Measurements from ENCODE around the gene ZNF200. TPM values are rescaled to one million over a fixed set of nuclear protein-coding genes. Genes with fewer than 3 reads are reported as not detected.
"Not testable (repeated sequence)": the region's sequence is repeated elsewhere in the genome, so short reads cannot be mapped to it uniquely, and the experiment has no call there.

The ZNF200 gene
- total RNA-seq, 1 experiment from 2014 or later = 11.3 TPM

GRCh38 chr16:3202903-3203539 lies 31.9 kb downstream of the ZNF200 start:
- intact Hi-C loops (cut with micrococcal nuclease; ENCODE audit: unreplicated experiment) = no loop called here
- H3K4me1 ChIP-seq = no peaks in the 10 kb centered on the region
- Mint-ChIP-seq H3K9me3 (ENCODE audit: unreplicated experiment) (no peaks in the 10 kb centered on the region), H3K27ac (ENCODE audit: unreplicated experiment) (no peak overlapping the region), H3K4me1 (ENCODE audit: low read depth, unreplicated experiment) (no peaks in the 10 kb centered on the region), H3K36me3 (ENCODE audit: insufficient read depth, unreplicated experiment) (no peaks in the 10 kb centered on the region), H3K27me3 (ENCODE audit: insufficient read depth, unreplicated experiment) (no peaks in the 10 kb centered on the region), H3K4me3 (ENCODE audit: unreplicated experiment) (no peak overlapping the region)
- CTCF ChIA-PET = no interaction called here
- TF ChIP-seq, protein P1, sequence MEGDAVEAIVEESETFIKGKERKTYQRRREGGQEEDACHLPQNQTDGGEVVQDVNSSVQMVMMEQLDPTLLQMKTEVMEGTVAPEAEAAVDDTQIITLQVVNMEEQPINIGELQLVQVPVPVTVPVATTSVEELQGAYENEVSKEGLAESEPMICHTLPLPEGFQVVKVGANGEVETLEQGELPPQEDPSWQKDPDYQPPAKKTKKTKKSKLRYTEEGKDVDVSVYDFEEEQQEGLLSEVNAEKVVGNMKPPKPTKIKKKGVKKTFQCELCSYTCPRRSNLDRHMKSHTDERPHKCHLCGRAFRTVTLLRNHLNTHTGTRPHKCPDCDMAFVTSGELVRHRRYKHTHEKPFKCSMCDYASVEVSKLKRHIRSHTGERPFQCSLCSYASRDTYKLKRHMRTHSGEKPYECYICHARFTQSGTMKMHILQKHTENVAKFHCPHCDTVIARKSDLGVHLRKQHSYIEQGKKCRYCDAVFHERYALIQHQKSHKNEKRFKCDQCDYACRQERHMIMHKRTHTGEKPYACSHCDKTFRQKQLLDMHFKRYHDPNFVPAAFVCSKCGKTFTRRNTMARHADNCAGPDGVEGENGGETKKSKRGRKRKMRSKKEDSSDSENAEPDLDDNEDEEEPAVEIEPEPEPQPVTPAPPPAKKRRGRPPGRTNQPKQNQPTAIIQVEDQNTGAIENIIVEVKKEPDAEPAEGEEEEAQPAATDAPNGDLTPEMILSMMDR (IDR thresholded peaks at IDR 0.05; ENCODE audit: insufficient read depth in 1 of 2, low read depth in 1 of 2, low read length in 1 of 2, severe bottlenecking in 1 of 2, unreplicated experiment in 1 of 2) = no peak
- no peaks in the 10 kb centered on the region for H3K36me3 ChIP-seq (ENCODE audit: control insufficient read depth, insufficient read depth, low read length)
- POLR2A ChIA-PET = no interaction called here
- 0 out of 2 replicates have a peak, but pooled peaks cover 4% of the 10 kb centered on the region for H3K9me3 ChIP-seq
- no peak for DNase-seq
- BruUV-seq (replicated peaks) = no TSS peak
- no peak overlapping the region for H3K4me3 ChIP-seq (ENCODE audit: low read depth, low read length)
- no peaks in the 10 kb centered on the region for H3K27me3 ChIP-seq (replicated peaks; ENCODE audit: control insufficient read depth, insufficient read depth, low read length)

- no peak overlapping the region for H3K4me3 ChIP-seq (ENCODE audit: low read depth, low read length)
- POLR2A ChIA-PET = no interaction called here
Measured at GRCh38 chr16:3198334-3199072, 36.5 kb downstream of the ZNF200 start.

GRCh38 chr16:3197694-3198333 lies 37.1 kb downstream of the ZNF200 start:
- H3K4me3 Mint-ChIP-seq (ENCODE audit: unreplicated experiment); H3K27ac Mint-ChIP-seq (ENCODE audit: unreplicated experiment); H3K27me3 ChIP-seq (replicated peaks; ENCODE audit: control insufficient read depth, insufficient read depth, low read length); H3K4me3 ChIP-seq (ENCODE audit: low read depth, low read length); CTCF ChIA-PET; H3K36me3 ChIP-seq (ENCODE audit: control insufficient read depth, insufficient read depth, low read length); POLR2A ChIA-PET; intact Hi-C loops (cut with micrococcal nuclease; ENCODE audit: unreplicated experiment); H3K36me3 Mint-ChIP-seq (ENCODE audit: insufficient read depth, unreplicated experiment); H3K4me1 Mint-ChIP-seq (ENCODE audit: low read depth, unreplicated experiment); H3K9me3 Mint-ChIP-seq (ENCODE audit: unreplicated experiment); BruUV-seq (replicated peaks); H3K27me3 Mint-ChIP-seq (ENCODE audit: insufficient read depth, unreplicated experiment); H3K9me3 ChIP-seq; DNase-seq; H3K4me1 ChIP-seq: not testable (repeated sequence)

More at GRCh38 chr16:3198334-3199072, 36.5 kb downstream of the ZNF200 start:
- CTCF ChIA-PET = interaction anchor here (0.9 kb wide), 1 partner anchor 66 kb away, joined by 3 read pairs; no protein-coding TSS in a partner anchor
- intact Hi-C loops (cut with micrococcal nuclease; ENCODE audit: unreplicated experiment) = no loop called here
- DNase-seq = no peak
- Histone ChIP-seq H3K4me1 (no peaks in the 10 kb centered on the region), H3K36me3 (ENCODE audit: control insufficient read depth, insufficient read depth, low read length) (no peaks in the 10 kb centered on the region), H3K9me3 (no peaks in the 10 kb centered on the region), H3K27me3 (replicated peaks; ENCODE audit: control insufficient read depth, insufficient read depth, low read length) (no peaks in the 10 kb centered on the region)
- TF ChIP-seq, protein P1 (IDR thresholded peaks at IDR 0.05; ENCODE audit: insufficient read depth in 1 of 2, low read depth in 1 of 2, low read length in 1 of 2, severe bottlenecking in 1 of 2, unreplicated experiment in 1 of 2) = no peak
- Mint-ChIP-seq H3K36me3 (ENCODE audit: insufficient read depth, unreplicated experiment) (no peaks in the 10 kb centered on the region), H3K4me3 (ENCODE audit: unreplicated experiment) (no peak overlapping the region), H3K27me3 (ENCODE audit: insufficient read depth, unreplicated experiment) (peaks cover 3% of the 10 kb centered on the region), H3K4me1 (ENCODE audit: low read depth, unreplicated experiment) (no peaks in the 10 kb centered on the region), H3K9me3 (ENCODE audit: unreplicated experiment) (no peaks in the 10 kb centered on the region), H3K27ac (ENCODE audit: unreplicated experiment) (no peak overlapping the region)
- no TSS peak for BruUV-seq (replicated peaks)

All from Caco-2 (cell line).